GM19397 (cell line): ENCODE results near the gene MYMX.
"Not testable (repeated sequence)": the region's sequence is repeated elsewhere in the genome, so short reads cannot be mapped to it uniquely, and the experiment has no call there.

Experiments
- ATAC-seq: cut with Tn5 transposase; IDR thresholded peaks from one replicate; pipeline ENCODE4 v1.9.1; 2021; ENCODE audit warnings: mild to moderate bottlenecking, moderate library complexity; ENCODE audit not compliant: unreplicated experiment

The MYMX gene

DNA sequence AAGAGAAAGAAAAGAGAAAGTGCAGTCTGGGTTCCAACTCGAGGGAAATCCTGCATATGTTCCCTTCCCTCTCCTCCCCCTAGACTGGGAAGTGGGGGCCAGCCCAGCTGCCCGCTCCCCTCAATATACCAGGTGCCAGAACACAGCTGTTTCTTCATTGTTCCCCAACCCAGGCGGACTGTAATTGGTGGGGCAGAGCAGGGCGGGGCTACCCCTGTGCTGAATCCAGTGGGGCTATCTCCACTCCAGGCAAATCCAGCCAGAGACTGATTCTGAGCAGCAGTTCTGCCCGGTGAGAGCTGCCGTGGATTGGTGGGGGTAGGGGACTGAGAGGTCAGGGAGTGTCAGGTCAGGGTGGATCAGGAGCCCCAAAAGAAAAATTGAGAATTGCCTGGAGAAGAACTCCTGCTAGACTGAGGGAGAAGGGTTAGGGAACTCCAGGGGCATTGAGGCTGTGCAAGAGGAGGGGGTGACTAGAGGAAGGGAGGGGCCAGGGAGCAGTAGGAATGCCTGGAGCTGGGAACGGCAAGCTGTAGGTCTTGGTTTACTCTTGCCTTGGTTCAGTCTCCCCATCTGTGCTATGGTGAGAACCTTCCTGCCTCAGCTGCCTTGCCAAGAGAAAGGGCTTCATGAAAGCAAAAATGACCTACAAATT lies at the start of gene MYMX:
Gene MYMX (plus strand): TSS at position 250 of the 655 bp plus-strand sequence. CDS start 546 bp downstream, outside the sequence.
- no peak for ATAC-seq

DNA sequence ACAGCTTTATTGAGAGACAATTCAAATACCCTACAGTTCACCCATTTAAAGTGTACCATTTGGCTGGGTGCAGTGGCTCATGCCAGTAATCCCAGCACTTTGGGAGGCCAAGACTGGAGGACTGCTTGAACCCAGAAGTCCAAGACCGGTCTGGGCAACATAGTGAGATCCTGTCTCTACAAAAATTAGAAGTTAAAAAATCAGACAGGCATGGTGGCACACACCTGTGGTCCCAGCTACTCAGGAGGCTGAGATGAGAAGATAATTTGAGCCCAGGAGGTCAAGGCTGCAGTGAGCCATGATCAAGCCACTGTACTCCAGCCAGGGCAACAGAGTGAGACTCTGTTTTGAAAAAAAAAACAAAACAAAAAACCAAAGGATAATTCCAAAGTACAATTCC lies 49.2 kb upstream of the MYMX start:
- no peak for ATAC-seq

DNA sequence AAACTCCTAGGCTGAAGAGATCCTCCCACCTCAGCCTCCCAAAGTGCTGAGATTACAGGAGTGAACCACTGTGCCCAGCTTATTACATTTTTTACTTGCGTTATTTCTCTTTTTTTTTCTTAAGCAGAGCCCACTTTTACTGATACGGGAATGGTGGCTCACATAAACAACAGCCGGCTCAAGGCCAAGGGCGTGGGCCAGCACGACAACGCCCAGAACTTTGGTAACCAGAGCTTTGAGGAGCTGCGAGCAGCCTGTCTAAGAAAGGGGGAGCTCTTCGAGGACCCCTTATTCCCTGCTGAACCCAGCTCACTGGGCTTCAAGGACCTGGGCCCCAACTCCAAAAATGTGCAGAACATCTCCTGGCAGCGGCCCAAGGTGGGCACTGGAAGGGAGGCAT lies 47.6 kb upstream of the MYMX start:
- ATAC-seq, result no peak

DNA sequence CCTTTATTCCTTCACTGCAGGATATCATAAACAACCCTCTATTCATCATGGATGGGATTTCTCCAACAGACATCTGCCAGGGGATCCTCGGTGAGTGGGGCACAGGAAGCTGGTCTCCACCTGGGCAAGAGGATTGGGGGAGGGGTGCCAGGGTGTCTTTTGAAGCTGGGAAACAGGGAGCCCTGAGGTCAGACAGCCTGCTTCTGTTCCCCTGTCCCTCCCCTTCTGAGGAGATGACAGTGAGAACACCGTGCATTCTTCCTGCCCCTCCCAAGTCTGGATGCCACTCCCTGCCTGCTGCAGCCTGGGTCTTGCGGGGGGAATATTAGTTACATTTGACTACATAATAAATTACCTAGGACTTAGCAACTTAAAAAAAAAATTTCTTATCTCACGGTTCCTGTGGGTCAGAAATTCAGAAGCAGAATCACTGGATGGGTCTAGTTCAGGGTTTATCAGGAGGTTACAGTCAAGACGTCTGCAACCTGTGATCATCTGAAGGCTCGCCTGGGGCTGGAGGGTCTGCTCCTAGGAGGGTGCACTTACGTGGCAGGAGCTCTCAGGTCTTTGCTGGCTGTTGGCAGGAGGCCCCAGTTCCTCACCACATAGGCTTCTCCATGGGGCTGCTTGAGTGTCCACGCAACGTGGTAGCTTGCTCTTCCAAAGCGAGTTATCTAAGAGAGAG lies 46.7 kb upstream of the MYMX start:
- ATAC-seq, result no peak

DNA sequence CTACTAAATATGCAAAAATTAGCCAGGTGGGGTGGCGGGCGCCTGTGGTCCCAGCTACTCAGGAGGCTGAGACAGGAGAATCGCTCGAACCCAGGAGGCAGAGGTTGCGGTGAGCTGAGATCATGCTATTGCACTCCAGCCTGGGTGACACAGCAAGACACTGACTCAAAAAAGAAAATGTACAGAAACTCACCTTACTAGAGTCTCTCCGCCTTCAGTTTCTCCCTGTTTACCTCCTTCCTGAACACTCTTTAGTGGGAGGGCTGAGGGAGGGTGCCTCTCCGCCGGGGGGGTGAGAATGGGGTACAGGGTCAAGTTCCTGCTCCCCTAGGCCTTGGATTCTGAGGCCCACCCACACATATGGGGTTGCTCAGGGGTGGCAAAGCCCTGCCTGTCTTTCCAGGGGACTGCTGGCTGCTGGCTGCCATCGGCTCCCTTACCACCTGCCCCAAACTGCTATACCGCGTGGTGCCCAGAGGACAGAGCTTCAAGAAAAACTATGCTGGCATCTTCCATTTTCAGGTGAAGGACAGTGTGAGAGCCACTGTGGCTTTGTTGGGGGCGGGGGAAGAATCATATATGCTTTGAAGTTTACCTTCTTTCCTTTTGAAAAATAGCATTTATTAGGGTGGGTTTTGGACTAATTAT lies 44.7 kb upstream of the MYMX start:
- no peak for ATAC-seq

DNA sequence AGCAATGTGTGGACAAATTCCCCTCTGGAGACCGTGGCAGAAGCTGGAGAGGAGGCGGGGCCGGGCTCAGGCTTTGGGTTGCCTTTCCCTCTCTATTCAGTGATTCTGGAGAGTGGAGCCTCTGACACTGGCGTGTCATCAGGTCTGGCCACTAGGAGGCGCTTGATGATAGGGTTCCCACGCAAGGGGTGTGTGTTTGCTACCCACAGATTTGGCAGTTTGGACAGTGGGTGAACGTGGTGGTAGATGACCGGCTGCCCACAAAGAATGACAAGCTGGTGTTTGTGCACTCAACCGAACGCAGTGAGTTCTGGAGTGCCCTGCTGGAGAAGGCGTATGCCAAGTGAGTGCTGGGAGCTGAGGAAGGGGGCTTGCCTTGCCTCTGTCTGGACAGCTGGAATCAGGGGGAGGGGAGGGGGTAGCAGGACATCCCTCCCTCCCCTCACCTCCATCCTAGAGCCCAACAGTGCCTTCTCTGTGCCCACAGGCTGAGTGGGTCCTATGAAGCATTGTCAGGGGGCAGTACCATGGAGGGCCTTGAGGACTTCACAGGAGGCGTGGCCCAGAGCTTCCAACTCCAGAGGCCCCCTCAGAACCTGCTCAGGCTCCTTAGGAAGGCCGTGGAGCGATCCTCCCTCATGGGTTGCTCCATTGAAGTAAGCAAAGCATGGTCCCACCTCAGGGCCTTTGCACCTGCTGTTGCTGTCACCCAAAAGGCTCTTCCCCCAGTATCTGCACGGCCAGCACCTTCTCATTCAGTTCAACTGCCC lies 43.8 kb upstream of the MYMX start:
- peak; percentile 64 for ATAC-seq

DNA sequence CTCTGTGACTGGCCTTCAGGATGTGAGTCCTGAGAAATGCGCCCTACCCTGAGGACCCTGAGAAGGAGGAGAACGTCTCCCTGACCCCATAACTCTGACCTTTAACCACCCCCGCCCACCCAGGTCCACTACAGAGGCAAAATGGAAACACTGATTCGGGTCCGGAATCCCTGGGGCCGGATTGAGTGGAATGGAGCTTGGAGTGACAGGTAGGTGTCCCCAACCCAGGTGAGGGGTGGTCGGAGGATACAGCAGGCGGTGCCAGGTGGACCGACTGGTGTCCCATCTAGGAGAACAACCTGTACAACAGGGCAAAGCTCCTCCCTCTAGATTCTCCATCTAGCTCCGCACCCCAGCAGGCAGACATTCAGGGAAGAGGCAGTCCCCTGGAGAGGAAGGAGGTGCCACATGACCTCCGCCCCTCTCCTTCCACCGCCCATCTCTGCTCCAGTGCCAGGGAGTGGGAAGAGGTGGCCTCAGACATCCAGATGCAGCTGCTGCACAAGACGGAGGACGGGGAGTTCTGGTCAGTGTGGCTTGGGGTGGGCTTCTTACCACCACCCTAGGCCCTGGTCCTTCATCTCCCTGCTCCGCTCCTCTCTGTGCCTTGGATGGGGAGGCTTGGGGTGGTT lies 40.5 kb upstream of the MYMX start:
- no peak for ATAC-seq

DNA sequence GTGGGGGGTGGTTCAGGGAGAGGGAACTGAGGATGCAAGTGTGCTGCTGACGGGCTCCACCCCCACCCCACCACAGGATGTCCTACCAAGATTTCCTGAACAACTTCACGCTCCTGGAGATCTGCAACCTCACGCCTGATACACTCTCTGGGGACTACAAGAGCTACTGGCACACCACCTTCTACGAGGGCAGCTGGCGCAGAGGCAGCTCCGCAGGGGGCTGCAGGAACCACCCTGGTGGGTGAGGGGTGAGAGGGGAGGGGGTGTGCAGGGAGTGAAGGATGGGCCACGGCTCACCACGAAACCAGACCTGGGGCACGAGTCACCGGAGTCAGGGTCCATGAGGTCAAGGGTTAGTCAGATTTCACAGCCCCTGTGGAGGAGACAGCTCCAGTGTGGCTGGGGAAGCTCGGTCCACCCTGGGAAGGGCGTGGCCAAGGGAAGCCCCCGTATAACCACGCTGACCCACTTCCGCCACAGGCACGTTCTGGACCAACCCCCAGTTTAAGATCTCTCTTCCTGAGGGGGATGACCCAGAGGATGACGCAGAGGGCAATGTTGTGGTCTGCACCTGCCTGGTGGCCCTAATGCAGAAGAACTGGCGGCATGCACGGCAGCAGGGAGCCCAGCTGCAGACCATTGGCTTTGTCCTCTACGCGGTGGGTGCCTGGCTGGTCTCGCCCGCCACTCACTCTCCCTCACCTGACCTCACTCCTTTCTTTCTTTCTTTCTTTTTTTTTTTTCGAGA lies 39.8 kb upstream of the MYMX start:
- no peak for ATAC-seq

DNA sequence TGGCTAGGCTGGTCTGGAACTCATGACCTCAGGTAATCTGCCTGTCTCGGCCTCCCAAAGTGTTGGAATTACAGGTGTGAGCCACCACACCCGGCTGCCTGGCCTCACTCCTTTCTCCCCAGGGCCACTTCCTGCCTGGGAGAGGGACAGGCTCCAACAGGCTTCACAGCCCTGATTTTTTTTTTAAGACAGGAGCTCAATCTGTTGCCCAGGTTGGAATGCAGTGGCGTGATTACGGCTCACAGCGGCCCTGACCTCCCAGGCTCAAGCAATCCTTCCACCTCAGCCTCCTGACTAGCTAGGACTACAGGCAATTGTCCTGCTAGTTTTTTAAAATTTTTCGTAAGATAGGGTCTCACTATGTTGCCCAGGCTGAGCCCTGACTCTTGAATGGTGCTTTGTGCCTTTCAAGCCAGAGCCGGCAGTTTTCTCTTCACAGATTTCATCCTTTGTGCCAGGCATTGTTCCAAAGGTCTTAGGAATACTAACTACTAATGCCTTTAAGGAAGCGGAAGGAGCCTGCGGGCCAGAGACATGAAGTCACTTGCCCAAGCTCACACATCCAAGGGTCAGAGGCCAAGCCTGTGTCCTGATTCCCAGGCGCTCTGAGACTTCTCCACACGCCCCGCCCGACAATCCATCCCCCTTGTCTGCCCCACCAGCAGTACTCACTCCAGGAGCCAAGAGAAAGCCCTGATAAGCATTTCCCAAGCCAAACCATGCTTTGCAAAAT lies 38.9 kb upstream of the MYMX start:
- ATAC-seq, result no peak

DNA sequence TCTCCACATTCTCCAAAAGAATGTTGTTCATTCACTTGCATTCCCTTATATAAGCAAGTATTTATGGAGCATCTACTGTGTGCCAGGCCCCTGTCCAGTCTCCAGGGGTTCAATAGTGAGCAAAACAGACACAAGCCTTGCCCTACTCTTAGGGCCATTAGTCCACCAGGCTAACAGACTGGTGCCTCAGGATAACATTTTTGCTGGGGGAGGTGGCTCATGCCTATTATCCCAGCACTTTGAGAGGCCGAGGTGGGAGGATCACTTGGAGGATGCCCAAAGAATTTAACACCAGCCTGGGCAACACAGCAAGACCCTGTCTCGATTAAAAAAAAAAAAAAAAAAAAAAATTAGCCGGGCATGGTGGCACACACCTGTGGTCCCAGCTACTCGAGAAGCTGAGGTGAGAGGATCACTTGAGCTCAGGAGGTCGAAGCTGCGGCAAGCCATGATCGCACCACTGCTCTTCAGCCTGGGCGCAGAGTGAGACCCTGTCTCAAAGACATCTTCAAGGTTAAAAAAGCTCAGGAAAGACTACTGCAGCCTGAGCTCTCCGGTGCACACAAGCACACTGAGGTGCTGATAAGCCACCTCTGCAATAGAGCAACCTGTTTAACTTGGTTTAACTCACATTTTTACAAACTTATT lies 38.2 kb upstream of the MYMX start:
- no peak for ATAC-seq

DNA sequence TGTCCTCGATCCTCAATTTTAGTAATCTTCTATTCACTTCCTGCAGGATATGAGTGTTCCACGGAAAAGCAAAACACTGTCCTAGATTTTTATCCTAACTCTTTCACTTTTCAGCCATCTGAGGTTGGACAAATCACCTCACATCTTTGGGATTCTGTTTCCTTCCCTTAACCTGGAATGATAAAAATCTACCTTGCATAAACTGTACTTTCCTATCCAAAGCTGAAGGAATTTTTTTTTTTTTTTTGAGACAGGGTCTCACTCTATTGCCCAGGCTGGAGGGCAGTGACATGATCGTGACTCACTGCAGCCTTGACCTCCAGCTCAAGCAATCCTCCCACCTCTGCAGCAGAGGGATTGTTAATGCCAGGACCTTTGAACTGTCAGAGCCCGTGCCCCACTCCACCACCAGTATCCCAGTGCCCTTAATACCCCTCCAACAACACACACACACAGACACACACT lies 37.6 kb upstream of the MYMX start:
- no peak for ATAC-seq

DNA sequence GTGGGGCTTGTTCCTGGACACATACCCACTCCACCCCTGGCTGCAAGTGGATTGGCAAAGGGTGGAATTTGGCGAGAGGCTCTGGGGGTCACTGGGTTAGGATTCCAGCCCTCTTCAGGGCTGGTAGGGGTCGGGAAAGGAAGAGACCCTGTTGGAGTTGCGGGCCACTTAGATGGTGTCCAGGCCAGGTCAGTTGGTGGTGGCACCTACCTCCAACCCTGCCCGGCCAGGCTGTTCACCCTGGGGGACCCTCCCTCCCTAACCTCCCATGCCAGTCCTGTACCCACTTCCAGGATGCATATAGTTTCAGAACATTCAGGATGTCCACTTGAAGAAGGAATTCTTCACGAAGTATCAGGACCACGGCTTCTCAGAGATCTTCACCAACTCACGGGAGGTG lies 37.1 kb upstream of the MYMX start:
- ATAC-seq, result no peak

DNA sequence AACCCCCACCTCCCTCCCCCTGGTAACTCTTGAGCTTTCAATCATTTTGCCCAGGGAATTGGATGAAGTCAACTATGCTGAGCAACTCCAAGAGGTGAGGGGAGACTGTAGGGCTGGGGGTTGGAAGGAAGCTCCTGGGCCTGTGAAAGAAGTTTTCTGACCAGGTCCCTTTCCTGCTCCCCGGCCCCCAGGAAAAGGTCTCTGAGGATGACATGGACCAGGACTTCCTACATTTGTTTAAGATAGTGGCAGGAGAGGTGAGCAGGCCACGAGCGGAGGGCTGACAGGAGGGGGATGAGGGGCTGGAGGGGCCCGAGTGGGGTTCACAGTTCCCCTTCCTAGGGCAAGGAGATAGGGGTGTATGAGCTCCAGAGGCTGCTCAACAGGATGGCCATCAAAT lies 36.3 kb upstream of the MYMX start:
- no peak for ATAC-seq

DNA sequence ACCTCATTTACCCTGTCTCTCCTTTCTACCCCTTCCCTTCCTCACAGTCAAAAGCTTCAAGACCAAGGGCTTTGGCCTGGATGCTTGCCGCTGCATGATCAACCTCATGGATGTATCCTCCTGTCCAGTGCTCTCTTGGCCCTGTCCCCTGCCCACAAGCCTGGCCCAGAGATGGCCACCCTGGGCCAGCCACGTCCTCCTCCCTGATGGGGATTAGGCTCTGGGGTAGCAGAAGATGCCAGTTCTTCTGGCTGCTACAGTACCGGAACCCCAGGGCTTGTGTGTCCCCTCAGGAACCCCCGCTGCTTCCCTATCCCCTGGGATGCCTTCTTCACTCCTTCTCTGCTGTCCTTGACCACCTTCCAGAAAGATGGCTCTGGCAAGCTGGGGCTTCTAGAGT lies 35.8 kb upstream of the MYMX start:
- no peak for ATAC-seq

DNA sequence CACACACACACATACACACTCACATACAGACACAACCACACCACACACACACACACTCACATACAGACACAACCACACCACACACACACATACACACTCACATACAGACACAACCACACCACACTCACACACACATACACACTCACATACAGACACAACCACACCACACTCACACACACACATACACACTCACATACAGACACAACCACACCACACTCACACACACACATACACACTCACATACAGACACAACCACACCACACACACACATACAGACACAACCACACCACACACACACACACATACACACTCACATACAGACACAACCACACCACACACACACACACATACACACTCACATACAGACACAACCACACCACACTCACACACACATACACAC lies 34.9 kb upstream of the MYMX start:
- ATAC-seq, result not testable (repeated sequence)

DNA sequence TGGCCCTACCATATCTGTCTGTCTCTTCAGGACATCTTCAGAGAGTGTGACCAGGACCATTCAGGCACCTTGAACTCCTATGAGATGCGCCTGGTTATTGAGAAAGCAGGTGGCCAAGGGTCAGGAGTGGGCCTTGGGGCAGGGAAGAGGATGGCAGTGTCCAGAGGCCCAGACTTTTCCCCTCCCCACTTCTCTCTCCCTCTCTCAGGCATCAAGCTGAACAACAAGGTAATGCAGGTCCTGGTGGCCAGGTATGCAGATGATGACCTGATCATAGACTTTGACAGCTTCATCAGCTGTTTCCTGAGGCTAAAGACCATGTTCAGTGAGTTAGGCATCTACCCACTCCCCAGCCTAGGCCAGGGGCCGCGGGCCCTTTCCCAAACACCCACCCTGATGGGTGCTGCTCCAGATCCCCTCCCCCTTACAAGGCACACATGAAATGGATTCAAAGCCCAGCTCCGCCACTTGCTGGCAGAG lies 33.8 kb upstream of the MYMX start:
- no peak for ATAC-seq

DNA sequence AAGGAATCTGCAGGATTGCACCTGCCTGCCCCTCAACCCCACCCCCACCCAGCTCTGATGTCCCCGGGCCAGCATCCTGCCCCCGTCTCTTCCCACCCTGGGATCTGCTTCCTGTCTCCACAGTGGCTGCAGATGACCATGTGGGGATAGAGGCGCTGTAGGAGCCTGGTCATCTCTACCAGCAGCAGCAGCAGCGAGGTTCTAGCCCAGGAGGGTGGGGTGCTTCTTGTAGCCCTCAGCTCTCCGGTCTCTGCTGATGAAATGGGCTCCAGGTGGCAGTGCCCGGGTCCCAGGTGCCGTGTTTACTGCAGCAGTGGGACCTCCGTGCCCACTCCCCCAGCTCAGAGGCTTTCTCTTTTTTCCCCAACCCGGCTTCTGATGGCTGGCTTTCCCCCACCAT lies 32.9 kb upstream of the MYMX start:
- ATAC-seq, result no peak

DNA sequence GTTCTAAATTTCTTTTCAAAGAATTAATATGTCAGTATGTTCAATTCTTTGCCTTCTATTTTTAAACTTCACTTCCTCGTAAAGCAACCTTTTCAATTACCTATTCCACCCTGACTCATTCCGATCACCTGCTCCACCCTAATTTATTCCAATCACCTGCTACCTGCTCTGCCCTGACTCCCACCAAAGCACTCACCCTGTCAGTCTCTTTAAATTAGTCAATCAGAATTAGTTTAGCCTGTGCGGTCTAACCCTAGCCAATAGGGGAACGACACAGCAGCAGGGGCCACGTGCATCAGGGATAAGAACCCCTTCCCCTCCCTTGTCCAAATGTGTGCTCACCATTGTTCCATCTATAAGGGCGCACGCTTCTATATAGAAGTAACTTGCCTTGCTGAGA lies 31.4 kb upstream of the MYMX start:
- not testable (repeated sequence) for ATAC-seq
